Measurements from ENCODE around the gene FAM171A1. TPM values are rescaled to one million over a fixed set of nuclear protein-coding genes. Genes with fewer than 3 reads are reported as not detected.

The FAM171A1 gene
- total RNA-seq, 1 experiment from 2014 or later: 10.2 TPM

DNA sequence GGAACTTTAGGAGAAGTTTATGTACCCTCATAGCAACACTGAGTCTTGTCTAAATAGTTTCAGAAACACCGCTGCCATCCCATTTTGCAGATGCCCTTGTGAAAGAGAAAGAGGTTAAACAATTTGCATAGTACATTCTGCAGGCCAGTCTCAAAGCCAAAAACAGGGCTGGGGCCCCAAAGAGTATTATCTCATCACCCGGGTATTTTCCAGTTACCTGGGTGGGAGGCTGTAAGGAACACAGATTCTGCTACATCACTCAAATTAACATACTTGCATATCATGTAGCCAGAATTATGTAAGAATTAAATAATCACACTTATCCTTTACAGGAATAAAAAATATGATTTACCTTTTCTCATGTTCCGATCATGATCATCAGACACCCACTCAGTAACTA is 3.1 kb upstream of the FAM171A1 start:
- no peak for DNase-seq (ENCODE audit: low read depth)

DNA sequence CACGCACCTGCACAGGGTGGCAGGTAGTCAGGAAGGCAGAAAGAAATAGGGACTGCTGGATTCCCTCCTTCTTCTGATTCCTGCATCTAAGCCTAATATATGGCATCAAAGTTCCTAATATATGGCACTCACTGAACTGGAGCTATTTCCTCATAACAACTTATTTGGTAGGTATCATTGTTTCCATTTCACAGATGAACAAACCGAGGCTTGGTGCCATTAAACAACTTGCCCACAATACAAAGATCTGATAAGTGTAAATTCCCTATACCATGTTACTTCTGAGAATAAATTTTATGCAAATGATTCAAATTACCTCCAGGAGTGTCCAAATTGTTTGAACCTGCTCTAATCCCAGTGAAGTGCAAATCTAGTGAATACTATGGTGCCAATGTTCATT is 2.1 kb upstream of the FAM171A1 start:
- no peak for DNase-seq (ENCODE audit: low read depth)

DNA sequence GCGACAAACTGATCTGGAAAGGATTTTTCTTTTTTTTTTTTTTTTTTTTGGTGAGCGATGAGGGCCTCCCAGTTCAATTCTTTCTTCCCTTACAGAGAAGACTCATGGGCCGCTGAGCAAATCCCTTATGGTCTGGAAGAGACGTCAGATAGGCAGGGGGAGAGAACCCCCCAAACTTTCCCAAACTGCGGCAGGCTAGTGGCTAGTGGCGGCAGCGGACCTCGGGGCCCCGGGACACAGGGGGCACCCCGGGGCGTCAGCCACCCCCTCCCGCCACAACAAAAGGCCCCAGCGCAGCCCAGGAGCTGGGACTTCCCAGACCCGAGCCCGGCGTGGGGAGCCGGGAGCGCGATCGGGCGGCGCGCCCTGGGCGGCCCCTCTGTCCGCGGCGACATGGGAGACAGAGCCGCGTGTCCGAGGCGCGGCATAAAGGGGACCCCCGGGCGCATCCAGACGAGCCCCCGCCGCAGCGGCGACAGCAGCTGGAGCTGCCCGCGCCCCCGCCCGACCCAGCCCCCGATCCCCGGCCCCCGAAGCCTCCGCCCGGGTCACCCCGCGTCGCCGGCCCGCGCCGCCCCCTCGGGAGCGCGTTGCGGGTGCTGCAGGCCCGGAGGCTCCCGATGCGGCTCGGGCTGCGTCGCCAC is 755 bp downstream of the FAM171A1 start:
- DNase-seq (ENCODE audit: low read depth): peak; percentile 12

DNA sequence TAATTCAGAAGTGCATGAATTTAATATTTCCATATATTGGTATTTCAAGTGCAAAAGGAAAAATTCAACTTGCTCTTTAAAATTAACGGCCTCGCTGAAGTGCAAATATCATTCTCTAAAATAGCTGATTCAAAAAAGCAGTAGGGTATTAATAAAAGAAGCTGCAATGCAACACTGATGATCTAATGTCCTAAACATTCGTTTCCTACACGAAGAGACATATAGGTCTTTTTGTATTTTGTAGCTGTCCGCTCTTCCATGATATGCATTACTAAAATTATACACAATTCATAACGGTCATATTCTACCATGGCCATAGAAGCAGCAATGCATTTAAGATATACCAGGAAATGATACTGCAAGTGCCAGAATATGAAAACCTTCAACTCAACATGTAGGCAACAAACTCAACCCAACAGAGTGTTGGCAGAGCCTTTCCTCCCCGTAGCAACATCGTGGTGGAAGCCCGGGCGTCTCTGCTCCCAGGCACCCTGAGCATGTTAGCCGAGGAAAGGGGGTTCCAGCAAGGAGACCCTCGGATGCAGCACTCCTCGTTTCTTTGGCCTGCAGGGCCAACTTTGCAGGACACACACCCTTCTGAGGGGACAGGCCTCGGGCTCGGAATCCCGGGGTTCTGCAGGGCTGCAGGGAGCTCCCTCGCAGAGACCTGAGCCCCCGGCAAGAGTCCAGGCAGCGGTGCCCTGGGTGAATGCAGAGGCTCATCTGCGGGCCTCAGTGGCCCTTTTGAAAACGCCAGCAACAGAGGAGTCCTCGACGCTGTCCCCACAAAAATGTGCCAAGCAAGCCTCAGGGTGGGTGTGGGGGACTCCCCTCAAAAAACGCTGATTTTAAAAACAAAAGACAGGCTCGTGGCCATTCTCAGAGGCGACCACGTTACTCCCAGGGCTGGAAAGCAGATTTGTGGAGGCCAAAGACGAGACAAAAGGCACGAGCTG is 1.6 kb downstream of the FAM171A1 start:
- no peak for DNase-seq (ENCODE audit: low read depth)

DNA sequence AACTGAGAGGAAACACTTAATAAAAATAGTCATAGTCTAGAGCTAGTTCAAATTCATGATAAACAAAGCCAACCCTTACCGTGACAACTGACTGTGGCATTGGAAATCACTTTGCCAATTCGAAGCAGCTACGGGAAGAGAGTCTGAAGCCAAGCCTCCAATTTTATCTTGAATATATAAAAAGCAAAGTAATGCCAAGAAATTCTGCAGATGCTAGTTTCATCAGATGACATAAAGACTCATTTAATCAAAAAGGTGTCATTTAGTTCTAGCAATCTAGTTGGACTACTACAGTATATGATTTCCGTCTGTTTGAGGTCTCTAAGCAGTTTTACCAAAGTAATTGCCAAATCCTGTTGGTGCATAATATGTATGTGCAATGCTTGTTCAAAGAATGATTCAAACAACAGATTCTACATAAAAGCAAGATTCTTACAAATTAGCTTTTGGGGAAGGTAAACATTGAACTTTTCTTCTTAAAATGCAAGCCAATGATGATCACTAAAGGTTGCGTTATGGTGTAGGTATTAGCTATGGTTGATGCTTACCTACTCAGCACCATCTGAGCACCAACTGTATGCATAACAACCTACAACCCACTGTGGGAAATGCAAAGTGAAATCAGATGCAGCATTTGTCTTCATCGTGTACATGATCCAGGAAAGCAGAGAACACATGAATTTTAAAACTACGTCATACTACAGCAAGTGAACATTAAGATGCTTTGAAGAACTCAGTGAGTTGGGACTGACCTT is 2.8 kb downstream of the FAM171A1 start:
- DNase-seq (ENCODE audit: low read depth): no peak

DNA sequence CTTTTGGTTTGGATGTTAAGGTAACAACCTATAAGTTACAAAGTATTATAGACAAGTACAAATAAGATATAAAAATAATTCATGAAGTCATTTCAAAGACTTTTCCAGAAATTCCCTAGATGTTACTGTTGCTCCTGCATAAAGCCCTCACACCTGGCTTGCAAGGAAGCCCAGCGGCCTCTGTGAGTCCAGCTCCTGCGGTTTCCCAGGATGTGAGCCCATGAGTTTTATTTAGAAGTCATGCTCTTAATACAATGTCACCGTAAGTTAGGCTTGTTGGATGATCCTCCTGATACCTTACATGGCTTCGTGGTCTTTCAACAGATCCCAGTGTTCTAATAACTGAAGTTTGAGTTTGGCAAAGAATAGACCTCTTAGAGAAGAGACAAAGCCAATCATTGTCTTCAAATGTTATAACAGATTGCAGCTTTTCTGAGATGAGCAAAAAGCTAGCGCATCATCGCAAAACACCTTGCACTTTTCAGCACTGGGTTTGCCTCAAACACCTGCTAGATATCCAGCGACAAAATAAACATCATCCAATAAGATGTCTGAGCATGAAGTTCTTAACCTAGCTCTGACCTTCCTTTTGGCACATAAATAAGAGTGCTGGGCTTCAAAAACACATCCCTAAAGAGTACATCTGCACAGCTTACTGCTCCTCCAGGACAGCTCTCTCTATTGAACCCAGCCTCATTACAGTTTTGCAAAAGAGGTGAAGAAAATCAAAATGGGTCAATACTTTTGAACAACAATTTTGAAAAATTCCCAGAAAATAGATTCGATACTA is 3.6 kb downstream of the FAM171A1 start:
- no peak for DNase-seq (ENCODE audit: low read depth)

DNA sequence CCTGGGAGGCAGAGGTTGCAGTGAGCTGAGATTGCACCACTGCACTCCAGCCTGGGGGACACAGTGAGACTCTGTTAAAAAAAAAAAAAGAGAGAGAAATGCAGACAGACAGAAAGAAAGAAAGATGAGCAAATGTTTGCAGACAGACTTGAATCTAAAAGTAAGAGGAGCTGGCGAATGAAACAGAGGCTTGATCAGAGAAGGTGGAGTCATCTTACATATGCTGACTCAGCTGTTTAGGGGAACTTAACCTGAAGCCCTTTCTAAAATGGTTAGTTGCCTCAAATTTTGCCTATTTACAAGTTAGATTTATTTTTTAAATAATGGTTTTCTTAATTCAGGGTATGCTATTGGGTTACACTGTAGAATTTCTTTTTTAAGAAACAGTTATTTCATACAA is 5.4 kb downstream of the FAM171A1 start:
- no peak for DNase-seq (ENCODE audit: low read depth)

DNA sequence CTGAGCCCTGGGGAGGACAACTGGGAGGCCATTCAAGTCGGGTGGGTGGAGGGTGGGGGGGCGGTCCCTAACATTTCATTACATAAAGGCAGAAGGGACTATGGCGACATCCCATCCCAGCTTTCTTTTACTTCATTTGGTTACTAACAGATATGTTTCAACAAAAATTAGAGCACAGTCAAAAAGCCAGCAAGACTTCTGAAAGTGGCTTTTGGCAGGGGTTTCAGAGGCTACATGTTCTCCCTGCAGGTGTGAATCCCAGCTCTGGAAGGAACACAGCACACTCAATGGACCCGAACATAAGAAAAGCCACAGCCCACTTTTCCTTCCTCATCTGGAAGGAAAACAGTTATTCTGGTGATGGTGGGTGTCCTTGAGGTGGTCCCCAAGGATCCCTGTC is 7.1 kb downstream of the FAM171A1 start:
- DNase-seq (ENCODE audit: low read depth): no peak

DNA sequence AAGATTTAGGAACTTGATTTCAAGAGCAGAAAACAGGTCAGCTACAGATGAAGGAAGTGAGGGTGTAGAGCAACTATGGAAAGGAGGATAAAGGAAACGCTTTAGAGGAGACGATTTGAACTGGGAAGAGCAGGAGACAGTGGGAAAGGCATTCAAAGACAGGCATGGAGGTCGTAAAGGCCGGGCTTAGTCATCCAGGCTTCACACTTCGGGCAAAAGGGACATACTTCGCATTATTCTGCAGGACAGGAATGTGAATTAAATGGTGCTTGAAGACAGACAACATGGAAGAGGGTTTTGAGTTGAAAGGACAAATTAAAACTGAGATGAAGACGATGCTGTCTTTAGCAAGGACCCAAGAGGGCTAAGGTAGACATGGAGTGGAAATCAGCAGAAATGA is 8.1 kb downstream of the FAM171A1 start:
- DNase-seq (ENCODE audit: low read depth): peak; percentile 62

DNA sequence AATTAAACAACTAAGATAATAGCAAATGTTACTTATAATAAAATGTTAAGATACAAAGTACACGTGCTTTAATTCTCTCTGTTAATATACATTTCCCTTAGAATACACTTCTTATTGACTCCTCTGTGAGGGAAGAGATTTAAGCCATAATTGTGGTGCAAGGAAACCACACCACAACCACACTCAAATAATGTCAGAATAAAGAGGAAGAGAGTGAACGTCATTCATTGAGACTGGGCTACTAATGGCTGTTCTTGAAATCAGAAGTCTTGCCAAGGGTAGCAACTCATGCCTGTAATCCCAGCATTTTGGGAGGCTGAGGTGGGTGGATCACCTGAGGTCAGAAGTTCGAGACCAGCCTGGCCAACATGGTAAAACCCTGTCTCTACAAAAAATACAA is 10.0 kb downstream of the FAM171A1 start:
- no peak for DNase-seq (ENCODE audit: low read depth)

DNA sequence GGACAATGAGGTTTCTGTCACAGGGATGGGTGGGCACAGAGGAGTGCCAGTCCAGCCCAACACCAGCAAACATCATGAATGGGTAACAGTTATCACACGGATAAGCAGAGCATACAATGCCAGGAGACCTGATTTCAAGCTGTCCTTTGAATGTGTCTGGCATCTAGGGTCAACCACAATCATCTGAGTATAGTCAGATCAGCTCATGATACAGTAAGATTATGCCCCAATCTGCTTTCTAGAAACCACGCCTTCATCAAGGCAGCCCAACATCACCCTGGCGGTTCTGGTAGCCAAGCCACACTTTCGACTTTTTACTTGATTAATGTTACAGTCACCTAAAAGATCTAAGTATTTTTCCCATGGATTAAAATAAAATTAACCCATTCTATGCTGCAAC is 10.5 kb downstream of the FAM171A1 start:
- no peak for DNase-seq (ENCODE audit: low read depth)

DNA sequence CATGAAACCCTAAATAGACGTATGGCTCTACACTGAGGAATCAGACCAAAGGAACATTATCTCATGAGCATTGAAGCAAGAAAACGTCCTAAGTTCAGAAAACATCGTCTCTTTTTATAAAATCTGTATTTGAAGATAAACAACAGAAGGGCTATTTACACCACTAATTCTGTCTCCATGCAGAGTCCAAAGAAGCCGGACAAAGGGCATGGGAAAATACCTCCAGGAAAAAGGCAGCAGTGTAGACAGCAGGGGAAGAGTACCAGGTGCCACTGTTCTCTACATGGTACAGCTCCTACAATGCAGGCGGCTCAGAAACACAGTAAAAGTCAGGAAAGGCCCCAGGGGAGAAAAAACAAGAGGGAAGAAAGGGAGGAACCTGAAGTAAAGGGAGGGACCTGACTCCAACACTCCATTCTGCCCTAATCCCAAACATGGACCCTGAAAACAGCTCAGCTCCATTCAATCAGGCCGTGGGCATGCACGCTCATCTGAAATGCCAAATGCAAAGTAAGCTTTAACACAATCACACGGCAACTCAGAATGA is 17.5 kb downstream of the FAM171A1 start:
- no peak for DNase-seq (ENCODE audit: low read depth)

DNA sequence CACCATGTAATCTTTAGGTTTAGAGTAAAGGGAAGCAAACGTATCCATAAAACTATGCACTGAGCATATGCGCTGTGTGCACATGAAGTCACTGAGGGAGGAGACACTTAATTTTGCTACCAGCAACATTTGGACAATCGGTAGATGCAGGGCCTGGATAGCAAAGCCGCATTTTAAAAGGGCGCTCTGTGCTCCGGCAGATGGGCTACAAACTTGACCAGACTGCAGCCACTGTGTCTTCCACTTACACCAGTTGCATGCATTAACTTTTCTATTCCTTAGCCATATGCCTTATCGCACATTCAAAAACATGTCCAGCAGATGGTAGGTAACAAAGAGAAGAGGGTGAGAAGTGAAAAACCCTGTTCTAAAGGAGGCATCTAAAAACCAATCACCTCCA is 18.3 kb downstream of the FAM171A1 start:
- no peak for DNase-seq (ENCODE audit: low read depth)

DNA sequence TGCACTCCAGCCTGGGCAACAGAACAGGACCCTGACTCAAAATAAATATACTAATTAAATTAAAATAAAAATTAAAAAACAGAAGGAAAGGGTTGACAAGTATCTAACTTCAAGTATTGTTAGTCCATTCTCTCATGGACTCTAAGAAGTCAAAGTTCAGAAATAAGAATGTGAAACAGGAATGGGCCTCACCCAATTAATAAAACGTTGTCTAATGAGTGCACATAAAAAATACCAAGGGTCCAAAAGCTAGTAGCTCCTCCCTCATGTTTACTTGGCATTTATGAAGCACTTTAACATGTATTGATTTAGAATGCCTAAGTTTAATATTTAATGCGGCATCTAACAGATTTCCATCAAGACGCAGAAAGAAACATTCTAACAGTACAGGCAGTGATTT is 18.9 kb downstream of the FAM171A1 start:
- no peak for DNase-seq (ENCODE audit: low read depth)

DNA sequence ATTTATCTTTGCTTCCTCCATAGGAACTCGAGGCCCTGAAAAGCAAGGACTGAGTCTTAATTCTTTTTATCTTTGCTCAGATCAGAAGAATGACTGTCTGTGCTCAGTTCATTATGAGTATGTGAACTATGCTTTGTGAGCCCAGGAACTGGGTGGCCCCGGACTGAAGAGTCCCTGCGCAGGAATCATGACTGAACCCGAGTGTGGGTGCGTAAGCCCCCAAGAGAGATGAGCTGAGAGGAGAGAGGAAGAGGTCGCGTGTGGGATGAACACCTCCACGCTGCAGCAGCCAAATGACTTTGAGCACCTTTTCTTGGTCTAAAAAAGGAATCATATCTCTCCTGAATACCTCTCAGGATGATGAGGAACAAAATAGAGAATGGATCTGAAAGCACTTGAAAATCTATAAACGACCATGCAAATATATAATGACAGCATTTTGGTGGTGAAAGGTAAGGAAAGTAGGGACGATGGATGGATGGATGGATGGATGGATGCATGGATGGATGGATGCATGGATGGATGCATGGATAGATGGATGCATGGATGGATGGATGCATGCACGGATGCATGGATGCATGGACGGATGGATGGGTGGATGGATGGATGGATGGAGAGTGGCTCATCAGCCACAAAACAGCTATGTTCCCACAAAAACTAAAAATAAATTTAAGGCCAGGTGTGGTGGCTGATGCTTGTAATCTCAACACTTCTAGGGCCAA is 19.8 kb downstream of the FAM171A1 start:
- DNase-seq (ENCODE audit: low read depth): no peak

DNA sequence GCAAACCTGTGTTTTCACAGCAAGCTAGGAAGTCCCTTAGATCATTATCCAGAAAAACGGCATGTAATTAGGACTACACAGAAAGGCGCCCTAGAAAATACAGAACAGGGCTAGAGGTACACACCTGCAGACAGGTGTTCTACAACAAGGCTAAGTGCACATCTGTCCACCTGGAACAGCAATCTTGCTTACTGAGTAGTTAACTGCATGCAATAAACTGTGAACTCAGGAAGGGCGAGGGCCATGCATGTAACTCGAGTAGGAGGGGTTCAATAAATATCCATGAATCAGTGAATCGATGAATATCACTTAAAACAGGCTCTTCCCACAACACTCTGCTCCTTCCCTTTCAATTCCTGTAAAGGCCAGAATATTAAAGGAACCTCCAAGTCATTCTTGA is 22.0 kb downstream of the FAM171A1 start:
- no peak for DNase-seq (ENCODE audit: low read depth)

DNA sequence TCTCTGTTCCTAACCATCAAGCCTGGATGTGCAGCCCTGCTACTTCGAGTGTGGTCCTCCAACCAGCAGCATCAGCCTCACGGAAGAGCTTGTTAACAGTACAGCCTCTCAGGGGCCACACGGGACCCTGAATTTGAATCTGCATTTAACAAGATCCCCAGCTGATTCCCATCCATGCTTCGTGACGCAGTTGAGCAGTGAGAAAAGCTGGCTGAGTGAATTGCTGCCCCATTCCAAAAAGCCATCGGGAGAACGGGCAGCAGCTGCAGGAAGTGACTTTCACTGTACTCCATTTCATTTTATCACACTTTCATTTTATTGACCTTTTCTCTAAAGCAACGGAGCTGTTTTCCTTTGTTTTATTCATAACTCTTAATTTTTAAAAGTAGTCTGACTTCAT is 22.5 kb downstream of the FAM171A1 start:
- DNase-seq (ENCODE audit: low read depth): no peak

DNA sequence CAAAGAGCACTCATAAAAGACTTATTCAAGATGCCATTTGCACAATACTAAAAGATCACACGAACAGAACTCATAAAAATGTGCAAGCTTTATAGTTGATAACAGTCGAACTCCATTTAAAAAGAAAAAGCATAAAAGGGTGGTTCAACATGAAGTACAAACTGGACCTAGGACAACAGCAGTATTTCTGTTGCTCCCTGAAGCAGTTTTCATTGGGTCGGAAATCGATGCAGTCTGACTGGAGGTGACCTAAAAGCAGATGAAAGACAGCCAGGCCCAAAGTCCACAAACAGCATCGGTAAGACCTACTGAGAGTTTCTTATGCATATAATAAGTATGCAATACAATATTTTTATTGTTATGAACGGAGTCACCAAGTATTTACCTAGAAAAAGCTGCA is 23.9 kb downstream of the FAM171A1 start:
- DNase-seq (ENCODE audit: low read depth): no peak

DNA sequence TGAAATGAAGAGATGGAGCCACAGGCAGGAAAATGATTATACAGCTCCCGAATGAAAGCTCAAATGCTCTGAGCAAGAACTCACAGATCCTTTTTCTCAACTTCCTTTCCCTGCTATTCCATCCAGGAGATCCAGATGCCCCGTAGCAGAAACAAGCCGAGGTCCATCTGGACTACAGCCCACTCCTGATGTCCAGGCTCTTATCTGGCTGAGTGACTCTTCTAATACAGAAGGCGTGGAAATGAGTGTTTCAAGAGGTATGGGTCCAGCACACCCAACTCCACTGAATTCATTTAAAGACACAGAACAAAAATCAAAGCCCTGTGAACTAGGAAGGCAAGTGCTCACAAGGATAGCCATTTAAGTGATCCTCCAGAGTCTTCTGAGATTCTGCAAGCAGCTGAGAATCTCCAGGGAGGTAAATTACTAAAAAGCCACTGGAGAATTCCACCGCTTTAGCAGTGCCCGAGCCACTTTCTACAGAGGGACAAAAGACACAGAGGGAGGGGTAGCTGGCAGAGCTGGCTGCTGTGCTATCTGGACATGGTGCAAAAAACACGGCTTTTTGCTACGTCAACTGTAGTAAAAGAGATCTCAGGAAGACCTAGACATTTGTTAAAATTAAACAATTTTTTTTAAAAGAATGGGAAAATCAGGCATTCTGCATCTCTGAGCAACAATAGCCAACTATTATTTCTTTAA is 24.5 kb downstream of the FAM171A1 start:
- no peak for DNase-seq (ENCODE audit: low read depth)

DNA sequence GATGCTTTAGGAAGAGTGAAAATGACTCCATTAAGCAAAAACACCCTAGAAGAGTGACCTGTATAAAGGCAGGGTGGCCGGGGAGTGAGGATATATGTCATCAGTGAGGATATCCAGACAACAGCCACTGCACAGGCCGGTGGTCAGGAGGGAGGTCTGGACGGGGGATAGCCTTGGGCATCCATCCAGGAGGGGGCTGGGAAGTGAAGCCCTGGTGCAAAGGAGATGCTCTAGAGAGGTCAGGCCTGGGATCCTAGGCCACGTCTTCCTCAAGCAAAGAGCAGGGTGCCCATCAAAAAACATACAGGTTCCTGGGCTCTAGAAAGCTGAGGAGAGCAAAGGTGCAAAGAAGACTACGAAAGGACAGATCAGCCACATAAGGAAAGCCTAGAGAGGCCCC is 25.6 kb downstream of the FAM171A1 start:
- no peak for DNase-seq (ENCODE audit: low read depth)

Measured in M059J (cell line).